Activated CD4-positive, alpha-beta T cell treated with anti-CD3 and anti-CD28 coated beads, Interleukin-2, amount 50 U/mL, for 48 hours (primary cell): Measurements from ENCODE around the gene SP3.

Source experiments
- DNase-seq, 2 experiments: peaks; one replicate each; pipeline ENCODE4 v3.0.0-alpha.2; 2020

The SP3 gene

DNA sequence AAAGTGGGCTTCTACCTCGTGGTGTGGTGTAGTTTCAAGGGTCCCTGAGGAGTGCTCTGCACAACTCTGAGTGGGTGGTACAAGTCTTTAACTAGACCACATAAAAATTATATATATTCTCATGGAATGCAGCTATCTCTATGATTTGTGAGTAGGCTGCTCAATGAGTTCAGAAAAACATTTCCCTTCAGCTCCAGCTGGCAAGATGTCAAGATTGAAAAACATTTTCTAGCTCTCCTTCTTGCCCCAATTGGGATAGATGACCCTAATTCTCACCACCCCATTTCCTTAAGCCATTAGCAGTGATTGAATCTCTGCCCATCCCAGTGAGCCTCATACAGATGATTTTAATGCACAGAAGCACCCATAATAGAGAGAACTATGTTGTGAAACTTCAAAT is 28.3 kb upstream of the SP3 start:
- DNase-seq, result no peak

DNA sequence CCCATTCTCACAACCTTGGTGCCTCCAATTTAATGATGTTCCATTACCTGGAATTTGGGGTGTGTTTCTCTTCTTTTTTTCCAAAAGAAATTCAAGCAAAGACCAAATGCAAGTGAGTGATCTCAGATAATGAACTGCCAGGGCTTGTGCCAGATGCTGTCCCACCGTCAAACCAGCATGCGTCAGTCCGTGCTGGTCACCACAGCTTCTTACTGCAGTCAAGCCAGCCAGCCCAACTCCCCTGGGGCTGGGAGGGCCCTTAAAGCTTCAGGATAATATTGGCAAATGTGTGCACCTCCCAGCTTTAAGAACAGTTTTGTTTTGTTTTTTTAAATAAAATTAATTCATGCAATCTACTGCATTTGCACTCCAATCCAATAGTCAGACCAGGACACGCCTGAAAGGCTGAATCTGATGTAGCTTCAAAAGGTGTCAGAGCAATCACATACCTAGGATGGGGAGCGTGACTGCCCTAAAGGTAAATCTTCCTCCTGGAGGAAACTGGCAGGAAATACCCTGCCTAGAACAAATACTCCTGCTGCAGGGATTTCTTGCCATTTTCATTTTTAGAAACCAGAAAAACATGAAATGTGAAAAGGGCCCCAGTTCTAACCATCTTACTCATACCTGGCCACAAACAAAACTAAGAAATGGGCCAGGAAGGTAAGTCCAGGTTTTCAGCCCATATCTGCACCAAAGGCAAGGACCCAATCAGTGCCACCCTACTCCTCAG is 26.8 kb upstream of the SP3 start:
- no peak for DNase-seq

- no peak for DNase-seq
Measured at GRCh38 chr2:173990970-173991819, 26.0 kb upstream of the SP3 start.

GRCh38 chr2:173990245-173990644 is 25.1 kb upstream of the SP3 start:
- DNase-seq, result no peak

- no peak for DNase-seq
Measured at GRCh38 chr2:173989884-173990215, 24.7 kb upstream of the SP3 start.

GRCh38 chr2:173989160-173989883 is 24.1 kb upstream of the SP3 start:
- no peak for DNase-seq

DNA sequence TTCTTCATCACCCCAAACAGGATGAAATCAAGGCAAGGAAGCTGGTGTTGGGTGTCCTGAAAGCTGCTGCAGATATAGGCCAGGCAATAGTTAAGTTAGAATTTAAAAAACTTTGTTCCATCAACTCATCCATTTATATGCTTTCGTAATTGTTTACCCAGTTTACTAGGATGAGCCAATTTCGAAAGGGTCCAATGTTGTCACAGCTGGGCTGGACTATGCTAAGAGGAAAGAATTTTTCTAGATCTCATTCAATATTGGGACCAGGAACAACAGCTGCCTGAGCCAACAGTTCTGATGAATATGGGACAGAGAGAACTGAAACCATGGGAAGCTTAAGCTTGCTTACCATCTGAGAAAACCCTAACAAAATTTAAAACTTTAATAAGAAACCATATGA is 21.6 kb upstream of the SP3 start:
- DNase-seq, result no peak

DNA sequence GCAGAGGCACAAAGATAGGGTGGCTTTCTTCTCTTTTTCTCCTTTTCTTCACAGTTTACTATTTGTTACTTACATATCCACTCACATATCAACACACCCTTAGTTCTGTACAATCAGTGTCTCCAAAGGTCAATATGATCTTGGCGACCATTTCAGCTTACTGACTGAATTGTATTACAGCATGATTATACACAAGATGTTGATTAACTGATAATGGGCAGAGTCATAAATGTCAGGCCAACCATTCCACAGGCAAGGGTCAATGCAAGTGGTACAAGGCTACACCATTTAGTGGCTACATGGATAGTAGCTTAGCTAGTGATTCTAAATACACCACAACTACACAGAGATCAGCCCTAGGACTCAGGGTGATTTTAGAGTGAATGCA is 20.4 kb upstream of the SP3 start:
- no peak for DNase-seq

- DNase-seq, result no peak
Measured at GRCh38 chr2:173984866-173985604, 19.9 kb upstream of the SP3 start.

- no peak for DNase-seq
Measured at GRCh38 chr2:173983391-173983871, 18.3 kb upstream of the SP3 start.

- no peak for DNase-seq
Measured at GRCh38 chr2:173982918-173983317, 17.7 kb upstream of the SP3 start.

GRCh38 chr2:173982182-173982714 is 17.1 kb upstream of the SP3 start:
- DNase-seq, result no peak

GRCh38 chr2:173981520-173981919 is 16.3 kb upstream of the SP3 start:
- DNase-seq, result no peak

GRCh38 chr2:173979751-173980351 is 14.7 kb upstream of the SP3 start:
- no peak for DNase-seq

DNA sequence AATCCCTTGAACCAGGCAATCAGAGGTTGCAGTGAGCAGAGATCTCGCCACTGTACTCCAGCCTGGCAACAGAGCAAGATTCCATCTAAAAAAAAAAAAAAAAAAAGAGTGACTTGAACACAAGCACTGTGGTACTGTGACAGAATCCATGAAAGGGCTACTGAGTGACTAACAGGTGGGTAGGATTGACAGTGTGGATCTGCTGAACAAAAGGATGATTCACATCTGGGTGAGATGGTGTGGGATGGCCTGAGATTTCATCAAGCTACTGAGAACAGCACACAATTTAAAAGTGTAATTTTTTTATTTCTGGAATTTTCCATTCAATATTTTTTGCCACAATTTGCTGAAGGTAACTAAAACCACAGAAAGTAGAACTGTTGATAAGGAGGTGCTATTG is 13.3 kb upstream of the SP3 start:
- peak in 1 of 2 experiments; percentile 42 for DNase-seq

GRCh38 chr2:173972636-173973035 is 7.5 kb upstream of the SP3 start:
- no peak for DNase-seq

DNA sequence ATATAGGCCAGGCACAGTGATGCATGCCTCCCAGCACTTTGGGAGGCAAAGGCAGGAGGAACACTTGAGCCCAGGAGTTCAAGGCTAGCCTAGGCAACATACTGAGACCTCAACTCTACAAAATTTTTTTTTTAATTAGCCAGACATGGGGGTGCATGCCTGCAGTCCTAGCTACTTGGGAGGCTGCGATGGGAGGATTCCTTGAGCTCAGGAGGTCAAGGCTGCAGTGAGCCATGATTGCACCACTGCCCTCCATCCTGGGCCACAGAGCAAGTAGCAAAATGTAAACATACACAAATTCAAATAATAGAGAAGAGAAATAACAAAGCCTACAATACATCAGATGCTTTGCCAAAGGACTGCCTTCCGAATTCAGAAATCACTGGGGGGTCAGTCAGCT is 7.0 kb upstream of the SP3 start:
- no peak for DNase-seq

DNA sequence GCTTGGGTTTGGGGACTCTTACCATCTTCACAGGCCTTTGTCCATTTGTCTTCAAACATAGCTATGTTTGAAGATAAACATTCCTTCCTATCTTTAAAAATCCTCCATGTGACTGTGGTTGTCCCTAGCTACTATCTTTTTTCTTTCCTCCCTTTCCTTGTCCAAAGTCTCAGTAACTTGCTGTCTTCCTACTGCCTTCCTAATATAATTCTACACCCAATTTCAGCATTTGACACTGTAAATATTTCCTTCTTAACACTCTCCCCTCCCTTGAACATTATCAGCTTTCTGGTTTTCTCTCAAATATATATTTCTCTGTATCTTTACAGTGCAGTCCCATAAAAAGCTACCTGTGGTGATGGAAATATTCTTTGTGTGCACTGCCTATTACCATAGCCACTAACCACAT is 5.3 kb upstream of the SP3 start:
- no peak for DNase-seq

GRCh38 chr2:173969886-173970285 is 4.7 kb upstream of the SP3 start:
- DNase-seq, result no peak

DNA sequence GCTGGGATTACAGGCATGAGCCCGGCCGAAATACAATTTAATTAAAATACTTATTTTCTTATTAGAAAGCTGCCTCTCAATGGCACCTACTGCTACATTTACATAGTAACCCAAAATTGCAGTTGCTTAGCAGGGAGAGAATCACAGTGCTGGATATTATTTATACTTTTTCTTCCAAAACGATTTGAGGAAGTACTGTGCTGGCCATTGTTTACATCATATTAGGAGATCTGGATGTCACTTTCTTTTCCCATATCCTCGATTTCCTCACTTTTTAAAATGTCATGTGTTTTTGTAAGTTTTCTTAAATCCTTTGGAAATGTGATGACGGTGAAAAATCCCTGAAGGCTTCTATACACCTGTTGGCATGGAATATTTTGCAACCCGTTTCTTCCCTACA is 3.4 kb upstream of the SP3 start:
- no peak for DNase-seq

DNA sequence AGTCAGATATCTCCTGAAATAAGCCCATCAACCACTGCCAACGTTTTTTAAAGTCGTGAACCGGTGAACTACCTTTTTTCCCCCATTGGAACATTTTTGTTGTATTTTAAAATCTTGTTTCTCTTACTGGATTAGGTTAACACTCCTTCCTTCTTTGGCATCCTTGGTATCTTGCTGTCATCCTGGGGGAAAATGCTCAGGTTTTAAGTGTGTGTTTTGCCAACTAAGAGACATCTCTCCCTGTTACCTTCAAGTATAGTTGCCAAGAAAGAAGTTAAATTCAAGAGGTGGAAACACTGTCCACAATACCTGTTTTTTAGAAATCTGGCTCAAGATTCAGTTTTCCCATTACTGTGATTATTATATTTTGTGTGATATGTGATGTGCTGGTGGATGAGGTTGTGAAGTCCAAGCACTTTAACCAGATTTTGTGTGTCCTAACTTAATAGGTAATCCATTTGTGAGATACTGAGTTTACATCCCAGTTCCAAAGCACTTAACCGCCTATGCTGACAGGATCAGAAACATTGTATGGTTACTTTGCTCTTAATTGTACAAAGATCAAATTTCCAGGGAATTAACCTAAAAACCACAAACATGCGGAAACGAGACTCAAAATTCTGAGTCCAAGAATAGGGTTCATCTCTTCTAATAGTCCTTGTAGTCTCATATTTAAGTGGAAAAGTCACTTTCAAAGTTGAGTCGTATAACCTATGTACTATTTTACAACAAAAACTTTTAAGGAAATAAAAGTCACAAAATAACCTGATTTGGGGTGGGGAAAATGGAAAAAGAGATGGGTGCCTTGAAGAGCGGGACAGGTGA is 1.3 kb upstream of the SP3 start:
- DNase-seq, result no peak
